ENCODE data around the gene OTOS.

OTOS gene

DNA sequence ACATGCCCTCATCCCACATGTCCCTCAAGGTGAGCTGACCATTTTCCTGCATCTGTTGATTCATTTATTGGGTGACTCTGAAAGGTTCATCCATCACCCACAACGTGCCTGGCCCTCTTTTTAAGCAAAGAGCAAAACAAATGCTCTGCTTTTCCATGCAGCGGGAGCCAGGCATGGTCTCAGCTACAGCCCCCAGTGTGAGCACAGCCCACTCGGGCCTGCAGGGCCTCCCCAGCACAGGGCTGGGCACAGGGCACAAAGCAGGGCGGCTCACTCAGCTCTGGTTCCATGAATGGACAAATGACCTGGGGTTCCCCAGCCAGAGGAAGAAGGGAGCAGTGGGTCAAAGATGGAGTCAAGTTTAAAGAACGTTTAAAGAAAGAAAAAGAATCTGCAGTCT, 24.1 kb upstream of the OTOS start:
- no peak for TF ChIP-seq JUND (IDR thresholded peaks at IDR 0.05; ENCODE audit: low read depth)
- in situ Hi-C loops (cut with HindIII; ENCODE audit: low pct_unique_long_range_greater_than_20kb, low sequenced_read_pairs), result no loop called here
- no peak for DNase-seq (ENCODE audit: low read depth in 1 of 2, low spot score in 1 of 2)

DNA sequence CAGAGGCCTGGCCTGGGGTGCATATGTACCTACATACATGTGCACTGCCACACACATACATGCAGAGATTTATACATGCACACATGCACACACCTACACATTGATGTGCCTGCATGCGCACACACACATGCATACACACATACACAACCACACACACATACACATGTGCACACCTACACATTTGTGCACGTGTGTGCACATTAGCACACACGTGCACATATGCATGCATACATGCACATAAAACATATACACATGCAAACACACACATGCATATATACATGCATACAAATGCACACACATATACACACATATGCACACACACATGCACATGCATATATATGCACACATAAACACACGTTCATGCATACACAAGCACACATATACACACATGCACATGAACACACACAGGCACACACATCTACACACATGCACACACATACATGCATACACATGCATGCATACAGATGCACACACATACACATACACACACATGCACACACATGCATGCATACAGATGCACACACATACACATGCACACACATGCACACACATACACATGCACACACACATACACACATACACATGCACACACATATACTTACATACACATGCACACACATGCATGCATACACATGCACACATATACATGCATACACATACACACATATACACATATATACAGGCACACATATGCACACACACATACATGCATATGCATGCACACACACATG, 23.6 kb upstream of the OTOS start:
- in situ Hi-C loops (cut with HindIII; ENCODE audit: low pct_unique_long_range_greater_than_20kb, low sequenced_read_pairs), result no loop called here
- no peak for DNase-seq (ENCODE audit: low read depth in 1 of 2, low spot score in 1 of 2)
- no peak for TF ChIP-seq JUND (IDR thresholded peaks at IDR 0.05; ENCODE audit: low read depth)

- DNase-seq (ENCODE audit: low read depth in 1 of 2, low spot score in 1 of 2), result no peak
- in situ Hi-C loops (cut with HindIII; ENCODE audit: low pct_unique_long_range_greater_than_20kb, low sequenced_read_pairs), result no loop called here
- no peak for TF ChIP-seq JUND (IDR thresholded peaks at IDR 0.05; ENCODE audit: low read depth)
Measured at GRCh38 chr2:240162939-240163714, 22.7 kb upstream of the OTOS start.

- no peak for DNase-seq (ENCODE audit: low read depth in 1 of 2, low spot score in 1 of 2)
- in situ Hi-C loops (cut with HindIII; ENCODE audit: low pct_unique_long_range_greater_than_20kb, low sequenced_read_pairs), result no loop called here
Measured at GRCh38 chr2:240162531-240162930, 22.1 kb upstream of the OTOS start.

DNA sequence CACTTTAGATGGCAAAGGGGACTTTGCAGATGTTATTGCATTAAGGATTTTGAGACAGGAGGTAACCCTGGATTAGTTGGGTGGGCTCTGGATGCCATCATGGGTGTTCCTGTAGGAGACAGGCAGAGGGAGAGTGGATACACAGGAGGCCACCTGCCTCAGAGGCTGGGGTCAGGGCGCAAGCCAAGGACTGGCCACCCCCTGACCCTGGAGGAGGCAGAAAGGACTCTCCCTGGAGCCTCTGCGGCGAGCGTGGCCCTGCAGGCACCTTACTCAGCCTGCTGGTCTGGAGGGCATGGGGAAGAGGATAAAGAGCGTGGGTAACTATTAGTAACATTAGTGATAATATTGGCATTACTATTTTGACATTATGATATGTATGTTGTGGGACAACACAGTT, 21.6 kb upstream of the OTOS start:
- in situ Hi-C loops (cut with HindIII; ENCODE audit: low pct_unique_long_range_greater_than_20kb, low sequenced_read_pairs), result no loop called here
- TF ChIP-seq JUND (IDR thresholded peaks at IDR 0.05; ENCODE audit: low read depth), result no peak

More at GRCh38 chr2:240162531-240162930, 22.1 kb upstream of the OTOS start:
- TF ChIP-seq JUND (IDR thresholded peaks at IDR 0.05; ENCODE audit: low read depth), result no peak

DNA sequence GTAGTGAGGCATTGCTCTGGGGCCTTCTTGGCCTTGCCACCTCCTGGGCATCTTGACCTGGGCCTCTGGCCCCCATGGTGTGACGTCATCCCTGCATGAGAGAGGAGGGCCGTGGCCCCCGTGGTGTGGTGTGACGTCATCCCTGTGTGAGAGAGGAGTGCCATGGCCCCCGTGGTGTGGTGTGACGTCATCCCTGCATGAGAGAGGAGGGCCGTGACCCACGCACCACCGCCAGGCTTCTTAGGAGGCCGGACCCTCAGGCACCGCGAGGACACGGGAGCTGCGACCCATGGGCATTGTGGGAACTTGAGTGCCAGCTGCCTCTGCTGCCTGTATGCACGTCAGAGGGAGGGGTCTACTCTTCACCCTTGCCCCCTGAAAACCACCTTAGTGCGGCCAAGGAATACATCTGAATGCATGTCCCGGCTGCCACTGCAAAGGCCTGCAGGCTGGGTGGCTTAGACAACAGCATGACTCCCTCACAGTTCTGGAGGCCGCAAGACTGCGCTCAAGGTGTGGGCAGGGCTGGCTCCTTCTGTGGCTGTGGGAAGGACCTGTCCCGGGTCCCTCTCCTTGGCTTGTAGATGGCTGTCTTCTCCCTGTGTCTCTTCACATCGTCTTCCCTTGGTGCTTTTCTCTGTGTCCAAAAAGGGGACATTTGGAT, 20.8 kb upstream of the OTOS start:
- no peak for DNase-seq (ENCODE audit: low read depth in 1 of 2, low spot score in 1 of 2)
- in situ Hi-C loops (cut with HindIII; ENCODE audit: low pct_unique_long_range_greater_than_20kb, low sequenced_read_pairs), result no loop called here
- TF ChIP-seq JUND (IDR thresholded peaks at IDR 0.05; ENCODE audit: low read depth), result no peak

More for the DNA sequence above, 21.6 kb upstream of the OTOS start:
- DNase-seq (ENCODE audit: low read depth in 1 of 2, low spot score in 1 of 2), result no peak

DNA sequence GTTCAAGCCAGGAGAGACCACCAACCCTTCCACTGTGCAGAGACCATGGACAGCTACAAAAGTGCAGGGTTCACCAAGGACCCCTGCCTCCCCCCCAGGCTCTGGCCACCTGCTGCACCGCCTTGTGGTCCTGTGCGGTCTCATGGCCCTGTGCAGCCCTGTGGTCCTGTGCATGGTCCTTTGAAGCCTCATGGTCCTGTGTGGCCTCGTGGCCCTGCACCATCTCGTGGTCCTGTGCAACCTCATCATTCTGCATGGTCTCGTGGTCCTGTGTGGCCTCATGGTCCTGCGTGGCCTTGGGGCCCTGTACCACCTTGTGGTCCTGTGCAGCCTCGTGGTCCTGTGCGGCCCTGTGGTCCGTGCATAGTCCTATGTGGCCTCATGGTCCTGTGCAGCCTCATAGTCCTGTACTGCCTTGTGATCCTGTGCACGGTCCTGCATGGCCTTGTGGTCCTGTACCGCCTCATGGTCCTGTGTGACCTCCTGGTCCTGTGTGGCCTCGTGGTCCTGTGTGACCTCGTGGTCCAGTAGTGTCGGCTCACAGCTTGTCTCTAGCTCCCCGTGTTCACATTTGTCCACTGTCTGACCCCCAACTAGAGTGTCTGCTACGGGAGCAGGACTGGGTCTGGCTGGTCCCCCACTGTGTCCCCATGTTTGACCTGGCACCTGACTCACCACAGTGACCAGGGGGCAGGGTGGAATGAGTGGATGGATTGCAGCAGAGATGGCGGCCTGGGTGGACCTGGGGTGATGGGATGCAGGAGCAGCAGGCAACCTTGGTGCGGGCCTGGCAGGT, 20.0 kb upstream of the OTOS start:
- no peak for TF ChIP-seq JUND (IDR thresholded peaks at IDR 0.05; ENCODE audit: low read depth)
- in situ Hi-C loops (cut with HindIII; ENCODE audit: low pct_unique_long_range_greater_than_20kb, low sequenced_read_pairs), result no loop called here
- DNase-seq (ENCODE audit: low read depth in 1 of 2, low spot score in 1 of 2), result no peak

GRCh38 chr2:240159251-240159839, 18.9 kb upstream of the OTOS start:
- in situ Hi-C loops (cut with HindIII; ENCODE audit: low pct_unique_long_range_greater_than_20kb, low sequenced_read_pairs), result no loop called here
- no peak for DNase-seq (ENCODE audit: low read depth in 1 of 2, low spot score in 1 of 2)
- no peak for TF ChIP-seq JUND (IDR thresholded peaks at IDR 0.05; ENCODE audit: low read depth)

GRCh38 chr2:240157147-240157470, 16.7 kb upstream of the OTOS start:
- TF ChIP-seq JUND (IDR thresholded peaks at IDR 0.05; ENCODE audit: low read depth), result no peak
- no peak for DNase-seq (ENCODE audit: low read depth in 1 of 2, low spot score in 1 of 2)
- in situ Hi-C loops (cut with HindIII; ENCODE audit: low pct_unique_long_range_greater_than_20kb, low sequenced_read_pairs), result no loop called here

GRCh38 chr2:240156435-240157146, 16.1 kb upstream of the OTOS start:
- in situ Hi-C loops (cut with HindIII; ENCODE audit: low pct_unique_long_range_greater_than_20kb, low sequenced_read_pairs), result no loop called here
- no peak for DNase-seq (ENCODE audit: low read depth in 1 of 2, low spot score in 1 of 2)
- TF ChIP-seq JUND (IDR thresholded peaks at IDR 0.05; ENCODE audit: low read depth), result no peak

GRCh38 chr2:240155745-240156390, 15.4 kb upstream of the OTOS start:
- no peak for TF ChIP-seq JUND (IDR thresholded peaks at IDR 0.05; ENCODE audit: low read depth)
- no peak for DNase-seq (ENCODE audit: low read depth in 1 of 2, low spot score in 1 of 2)
- in situ Hi-C loops (cut with HindIII; ENCODE audit: low pct_unique_long_range_greater_than_20kb, low sequenced_read_pairs), result no loop called here
